Lung (tissue), 12 donors: ENCODE measurements around the gene SHISAL2A. TPM values are rescaled to one million over a fixed set of nuclear protein-coding genes. Genes with fewer than 3 reads are reported as not detected.

Source experiments
- ATAC-seq: fragments of 200-7000 bp; cut with Tn5 transposase; one replicate; pipeline ENCODE4 v1.9.1; 2020; ENCODE audit warnings: moderate number of reproducible peaks; ENCODE audit not compliant: insufficient read depth, low FRiP score
- DNase-seq, 3 donors: peaks; one replicate each; pipeline ENCODE4 v3.0.0-alpha.2; 2013 to 2017
- H3K27ac ChIP-seq, 2 donors: one replicate each; pipeline ENCODE4 v1.5.1; 2013; ENCODE audit warnings: mild to moderate bottlenecking in 2 of 2, moderate library complexity in 2 of 2, control low read depth in 1 of 2, inconsistent platforms in 1 of 2, low read depth in 1 of 2, low read length in 1 of 2
- H3K27me3 ChIP-seq, 3 donors: one replicate each; pipeline ENCODE4 v1.5.1; 2013; ENCODE audit warnings: low read length in 2 of 3; ENCODE audit not compliant: control insufficient read depth in 3 of 3, insufficient read depth in 3 of 3
- H3K36me3 ChIP-seq, 4 donors: one replicate each; pipeline ENCODE4 v1.5.1; 2013; ENCODE audit warnings: low read length in 4 of 4, mild to moderate bottlenecking in 1 of 4, moderate library complexity in 1 of 4; ENCODE audit not compliant: control insufficient read depth in 4 of 4, insufficient read depth in 4 of 4
- H3K4me1 ChIP-seq, 5 donors: one replicate each; pipeline ENCODE4 v1.5.1; 2013; ENCODE audit warnings: low read length in 5 of 5, mild to moderate bottlenecking in 2 of 5, moderate library complexity in 1 of 5; ENCODE audit not compliant: control insufficient read depth in 5 of 5, insufficient read depth in 5 of 5
- H3K4me3 ChIP-seq: one replicate; pipeline ENCODE4 v1.5.1; 2013; ENCODE audit warnings: mild to moderate bottlenecking, control low read depth, moderate library complexity
- H3K9ac ChIP-seq, 2 donors: one replicate each; pipeline ENCODE4 v1.5.1; 2013; ENCODE audit warnings: low read length in 2 of 2, control low read depth in 1 of 2; ENCODE audit not compliant: insufficient read depth in 1 of 2
- H3K9me3 ChIP-seq, 4 donors: one replicate each; pipeline ENCODE4 v1.5.1; 2013; ENCODE audit warnings: low read length in 3 of 4, mild to moderate bottlenecking in 1 of 4, moderate library complexity in 1 of 4; ENCODE audit not compliant: control insufficient read depth in 4 of 4, insufficient read depth in 3 of 4
- CTCF ChIP-seq: IDR thresholded peaks from 2 replicates; pipeline ENCODE4 v1.5.1; 2012; ENCODE audit warnings: mild to moderate bottlenecking; ENCODE audit errors: control extremely low read depth, extremely low read depth
- WGBS, 2 donors: extraction: QIAGEN DNeasy Blood & Tissue Kit; methylation state at CpG; one replicate each; pipeline ENCODE4 v1.1.7; 2013; 5-methylcytosine and 5-hydroxymethylcytosine counted together
- polyA plus RNA-seq, 2 donors: library from polyadenylated mRNA; stranded (reverse); fragments of 200-250 nt; gene quantifications; one replicate each; pipeline ENCODE4 v1.2.1, GENCODE V29; 2013
- total RNA-seq, 2 donors: library from RNA; depleted of rRNA in 1 of 2; stranded (reverse); fragments of >200 nt in 1 of 2; gene quantifications; one replicate each; pipeline ENCODE4 v1.2.1, GENCODE V29; 2014 to 2021
- donor health status: control.
- donor health status: control.
- donor health status: Bipolar disorder and iron deficiency.
- donor health status: healthy.
- donor health status: DM: yes; HTN: yes; CAD: no.

Gene SHISAL2A
- total and polyA plus RNA-seq, 4 donors = 0.79 to 2.6 (median 2.0) TPM

- Histone ChIP-seq H3K4me3 (no peak overlapping the region), H3K27ac (no peak overlapping the region), H3K36me3 (no peaks in the 10 kb centered on the region), H3K4me1 (peaks cover 0 to 1% (median 0%) of the 10 kb centered on the region in 5 donors), H3K9me3 (no peaks in the 10 kb centered on the region), H3K27me3 (no peaks in the 10 kb centered on the region), H3K9ac (no peak overlapping the region)
- no peak for TF ChIP-seq CTCF
- WGBS, 2 donors = 22 to 34% methylated on average over 3 of the region's 3 CpGs
- DNase-seq (peak in 1 of 3 donors; percentile 15), ATAC-seq (no peak)
Observed at GRCh38 chr1:52595061-52595460, 37.9 kb upstream of the SHISAL2A start.

DNA sequence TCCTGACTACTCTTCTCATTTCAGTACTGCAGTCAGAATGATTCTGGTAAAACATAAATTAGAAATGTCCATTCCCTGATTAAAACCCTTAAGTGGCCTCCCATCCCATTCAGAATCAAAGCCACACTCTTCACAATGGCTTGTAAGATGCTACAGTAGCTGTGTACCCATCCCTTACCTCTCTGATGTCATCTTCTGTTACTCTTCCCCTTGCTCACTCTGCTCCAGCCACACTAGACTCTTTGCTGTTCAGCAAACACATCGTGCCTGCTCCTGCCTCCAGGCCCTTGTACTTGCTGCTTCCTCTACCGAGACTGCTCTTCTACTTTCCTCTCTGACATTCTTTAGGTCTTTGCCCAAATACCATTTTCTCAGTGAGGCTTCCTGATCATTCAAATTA lies 35.1 kb upstream of the SHISAL2A start:
- H3K4me3 ChIP-seq = no peak overlapping the region
- no peaks in the 10 kb centered on the region for H3K27me3 ChIP-seq
- 65 to 87% methylated on average over 2 of the region's 2 CpGs for WGBS, 2 donors
- TF ChIP-seq CTCF = no peak
- peaks cover 0 to 14% (median 7%) of the 10 kb centered on the region in 5 donors for H3K4me1 ChIP-seq
- no peaks in the 10 kb centered on the region for H3K9me3 ChIP-seq
- no peak overlapping the region for H3K27ac ChIP-seq
- no peak overlapping the region for H3K9ac ChIP-seq
- DNase-seq = no peak
- no peak for ATAC-seq
- H3K36me3 ChIP-seq = no peaks in the 10 kb centered on the region

DNA sequence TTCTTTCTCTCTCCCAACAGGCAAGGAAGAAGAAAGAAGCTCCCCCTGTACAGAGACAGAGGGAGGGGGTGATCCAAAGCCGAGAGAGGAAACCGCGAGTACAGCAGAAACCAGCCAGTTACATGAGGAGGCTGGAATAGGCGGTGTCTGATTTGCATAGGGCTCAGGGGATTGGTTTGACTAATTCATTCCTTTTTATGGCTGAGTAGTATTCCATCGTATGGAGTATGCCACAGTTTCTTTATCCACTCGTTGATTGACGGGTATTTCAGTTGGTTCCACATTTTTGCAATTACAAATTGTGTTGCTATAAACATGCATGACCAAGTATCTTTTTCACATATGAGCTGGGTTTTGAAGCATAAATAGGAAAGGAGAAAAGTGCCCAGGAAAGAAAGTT lies 34.2 kb upstream of the SHISAL2A start:
- H3K27ac ChIP-seq = no peak overlapping the region
- TF ChIP-seq CTCF = no peak
- H3K4me1 ChIP-seq = peaks cover 0 to 22% (median 11%) of the 10 kb centered on the region in 5 donors
- no peak for ATAC-seq
- H3K9ac ChIP-seq = no peak overlapping the region
- H3K27me3 ChIP-seq = no peaks in the 10 kb centered on the region
- H3K36me3 ChIP-seq = no peaks in the 10 kb centered on the region
- H3K4me3 ChIP-seq = no peak overlapping the region
- no peaks in the 10 kb centered on the region for H3K9me3 ChIP-seq
- DNase-seq = no peak
- 94 to 96% methylated on average over 7 of the region's 7 CpGs for WGBS, 2 donors

DNA sequence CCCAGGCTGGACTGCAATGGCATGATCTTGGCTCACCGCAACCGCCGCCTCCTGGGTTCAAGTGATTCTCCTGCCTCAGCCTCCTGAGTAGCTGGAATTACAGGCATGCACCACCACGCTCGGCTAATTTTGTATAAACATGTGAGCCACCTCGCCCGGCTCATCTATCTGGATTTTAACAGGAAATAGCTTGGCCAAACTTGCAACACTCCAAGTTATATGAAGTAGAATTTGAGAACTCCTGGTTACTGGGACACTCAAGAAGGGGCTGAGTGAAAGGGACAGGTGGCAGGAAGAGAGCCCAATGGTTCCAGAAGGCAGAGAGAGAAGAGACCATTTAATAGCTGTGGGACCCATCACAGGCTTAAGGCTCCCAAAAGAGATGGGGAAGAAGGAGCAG lies 33.7 kb upstream of the SHISAL2A start:
- Histone ChIP-seq H3K36me3 (peaks cover 0 to 3% (median under 1%) of the 10 kb centered on the region in 4 donors), H3K4me1 (peaks cover 0 to 27% (median 14%) of the 10 kb centered on the region in 5 donors), H3K27ac (no peak overlapping the region), H3K4me3 (no peak overlapping the region), H3K9ac (no peak overlapping the region), H3K27me3 (no peaks in the 10 kb centered on the region), H3K9me3 (no peaks in the 10 kb centered on the region)
- 69 to 82% methylated on average over 7 of the region's 7 CpGs for WGBS, 2 donors
- ATAC-seq (no peak), DNase-seq (no peak)
- no peak for TF ChIP-seq CTCF
